ENCODE measurements around the gene ABCD1. TPM values are rescaled to one million over a fixed set of nuclear protein-coding genes. Genes with fewer than 3 reads are reported as not detected.
"Not testable (repeated sequence)": the region's sequence is repeated elsewhere in the genome, so short reads cannot be mapped to it uniquely, and the experiment has no call there.

The ABCD1 gene
- total RNA-seq, 4 donors from 2014 or later: 13.0 to 36.6 (median 15.0) TPM

- Histone ChIP-seq H3K36me3 (peaks cover 0 to 22% (median 0%) of the 10 kb centered on the region in 3 donors), H3K27me3 (no peaks in the 10 kb centered on the region), H3K9me3 (no peaks in the 10 kb centered on the region), H3K27ac (no peak overlapping the region), H3K4me1 (peaks cover 0 to 12% (median 0%) of the 10 kb centered on the region in 4 donors), H3K4me3 (no peak overlapping the region)
- DNase-seq (ENCODE audit: low spot score in 2 of 2): no peak
- 66% methylated on average over 4 of the region's 4 CpGs; no CpG with 5 or more reads in 1 of the 2 donors for WGBS, 2 donors
- TF ChIP-seq POLR2A (IDR thresholded peaks at IDR 0.05): no peak
- TF ChIP-seq CTCF (IDR thresholded peaks at IDR 0.05): no peak
- no peak for TF ChIP-seq EP300 (IDR thresholded peaks at IDR 0.05)
Observed at GRCh38 chrX:153692003-153692402, 32.7 kb upstream of the ABCD1 start.

- no peak overlapping the region for H3K4me3 ChIP-seq
- 80% methylated on average over 3 to 20 of the region's 24 CpGs for WGBS, 2 donors
- DNase-seq (ENCODE audit: low spot score in 2 of 2): no peak
- TF ChIP-seq CTCF (IDR thresholded peaks at IDR 0.05): no peak
- TF ChIP-seq EP300 (IDR thresholded peaks at IDR 0.05): no peak
- TF ChIP-seq POLR2A (IDR thresholded peaks at IDR 0.05): no peak
- H3K27ac ChIP-seq: no peak overlapping the region
- H3K4me1 ChIP-seq: peaks cover 0 to 8% (median 0%) of the 10 kb centered on the region in 4 donors
- peaks cover 0 to 29% (median 0%) of the 10 kb centered on the region in 3 donors for H3K36me3 ChIP-seq
- no peaks in the 10 kb centered on the region for H3K9me3 ChIP-seq
- no peaks in the 10 kb centered on the region for H3K27me3 ChIP-seq
Observed at GRCh38 chrX:153692611-153693156, 32.0 kb upstream of the ABCD1 start.

GRCh38 chrX:153693216-153694086 lies 31.2 kb upstream of the ABCD1 start:
- no peak for TF ChIP-seq CTCF (IDR thresholded peaks at IDR 0.05)
- no peak for TF ChIP-seq EP300 (IDR thresholded peaks at IDR 0.05)
- TF ChIP-seq POLR2A (IDR thresholded peaks at IDR 0.05): no peak
- WGBS, 2 donors: 81 to 89% methylated on average over 13 to 26 of the region's 31 CpGs
- Histone ChIP-seq H3K9me3 (no peaks in the 10 kb centered on the region), H3K36me3 (peaks cover 0 to 29% (median 0%) of the 10 kb centered on the region in 3 donors), H3K27me3 (no peaks in the 10 kb centered on the region), H3K4me3 (no peak overlapping the region), H3K4me1 (peaks cover 0 to 8% (median 0%) of the 10 kb centered on the region in 4 donors), H3K27ac (no peak overlapping the region)
- DNase-seq (ENCODE audit: low spot score in 2 of 2): no peak

- H3K4me3 ChIP-seq; H3K4me1 ChIP-seq; H3K27ac ChIP-seq; DNase-seq (ENCODE audit: low spot score in 2 of 2); H3K27me3 ChIP-seq; H3K9me3 ChIP-seq: not testable (repeated sequence)
- WGBS, 2 donors: 80% methylated on average over 15 of the region's 16 CpGs; no CpG with 5 or more reads in 1 of the 2 donors
- peaks cover 0 to 29% (median 0%) of the 10 kb centered on the region in 3 donors for H3K36me3 ChIP-seq
Observed at GRCh38 chrX:153694256-153694655, 30.4 kb upstream of the ABCD1 start.

- Histone ChIP-seq H3K4me1 (peaks cover 0 to 5% (median 0%) of the 10 kb centered on the region in 4 donors), H3K9me3 (no peaks in the 10 kb centered on the region), H3K36me3 (peaks cover 0 to 29% (median 0%) of the 10 kb centered on the region in 3 donors), H3K4me3 (no peak overlapping the region), H3K27ac (no peak overlapping the region), H3K27me3 (no peaks in the 10 kb centered on the region)
- no peak for DNase-seq (ENCODE audit: low spot score in 2 of 2)
- WGBS, 2 donors: 60 to 86% methylated on average over 6 to 20 of the region's 23 CpGs
- TF ChIP-seq EP300 (IDR thresholded peaks at IDR 0.05) (no peak), CTCF (IDR thresholded peaks at IDR 0.05) (no peak), POLR2A (IDR thresholded peaks at IDR 0.05) (no peak)
Observed at GRCh38 chrX:153694687-153695270, 29.9 kb upstream of the ABCD1 start.

Measured in tibial nerve (tissue), 4 donors.